Mesenchymal stem cell (in vitro differentiated cells and primary cell): ENCODE results near the gene KIAA0408.
A peak's percentile ranks its signal among the peaks of the same experiment; 100 is the strongest.

Experiments used
- DNase-seq: peaks from one replicate; pipeline ENCODE4 v3.0.0-alpha.2; 2013
- H2AFZ ChIP-seq: one replicate; pipeline ENCODE4 v1.6.1; 2013; ENCODE audit warnings: low read depth, mild to moderate bottlenecking, control low read depth, inconsistent platforms, low read length, moderate library complexity
- H2AK5ac ChIP-seq: 2 replicates; pipeline ENCODE4 v1.6.1; 2013; ENCODE audit warnings: low read length, moderate library complexity, mild to moderate bottlenecking, inconsistent platforms; ENCODE audit not compliant: severe bottlenecking
- H2BK120ac ChIP-seq: one replicate; pipeline ENCODE4 v1.6.1; 2013; ENCODE audit warnings: low read depth, mild to moderate bottlenecking, inconsistent platforms, low read length, moderate library complexity
- H2BK12ac ChIP-seq, 2 experiments: one replicate each; pipeline ENCODE4 v1.6.1; 2013; ENCODE audit warnings: inconsistent platforms in 2 of 2, low read length in 2 of 2, mild to moderate bottlenecking in 2 of 2, moderate library complexity in 2 of 2, control low read depth in 1 of 2
- H2BK15ac ChIP-seq: one replicate; pipeline ENCODE4 v1.6.1; 2013; ENCODE audit warnings: mild to moderate bottlenecking, low read depth, inconsistent platforms; ENCODE audit not compliant: poor library complexity, severe bottlenecking
- H2BK5ac ChIP-seq: 2 replicates; pipeline ENCODE4 v1.6.1; 2013; ENCODE audit warnings: low read depth, mild to moderate bottlenecking, low read length, control low read depth, inconsistent platforms; ENCODE audit not compliant: poor library complexity, severe bottlenecking
- H3K14ac ChIP-seq, 2 experiments: one replicate each; pipeline ENCODE4 v1.6.1; 2013; ENCODE audit warnings: inconsistent platforms in 2 of 2, low read length in 2 of 2, control low read depth in 1 of 2, mild to moderate bottlenecking in 1 of 2, moderate library complexity in 1 of 2
- H3K18ac ChIP-seq, 2 experiments: one replicate each; pipeline ENCODE4 v1.6.1; 2013; ENCODE audit warnings: inconsistent platforms in 2 of 2, low read length in 2 of 2, control low read depth in 1 of 2, low read depth in 1 of 2, mild to moderate bottlenecking in 1 of 2
- H3K23ac ChIP-seq, 2 experiments: one replicate each; pipeline ENCODE4 v1.6.1; 2013; ENCODE audit warnings: inconsistent platforms in 2 of 2, low read length in 2 of 2, mild to moderate bottlenecking in 2 of 2, moderate library complexity in 2 of 2, control low read depth in 1 of 2
- H3K27ac ChIP-seq: 2 replicates; pipeline ENCODE4 v1.5.1; 2013; ENCODE audit warnings: mild to moderate bottlenecking, moderate library complexity, low read length, control low read depth, inconsistent platforms; ENCODE audit not compliant: poor library complexity, severe bottlenecking
- H3K27me3 ChIP-seq, 2 experiments: 2 replicates each; pipeline versions ENCODE4 v1.6.1 to v1.7.0; 2013; ENCODE audit warnings: low read length in 2 of 2, mild to moderate bottlenecking in 2 of 2, moderate library complexity in 2 of 2, control low read depth in 1 of 2, inconsistent platforms in 1 of 2; ENCODE audit not compliant: control insufficient read depth in 1 of 2, insufficient read depth in 1 of 2
- H3K36me3 ChIP-seq, 2 experiments: 2 replicates each; pipeline versions ENCODE4 v1.6.1 to v1.7.0; 2013; ENCODE audit warnings: low read length in 2 of 2, control low read depth in 1 of 2, inconsistent platforms in 1 of 2, low read depth in 1 of 2, mild to moderate bottlenecking in 1 of 2; ENCODE audit not compliant: insufficient read depth in 2 of 2, control insufficient read depth in 1 of 2
- H3K4ac ChIP-seq, 2 experiments: one replicate each; pipeline ENCODE4 v1.6.1; 2013; ENCODE audit warnings: inconsistent platforms in 2 of 2, low read length in 2 of 2, mild to moderate bottlenecking in 2 of 2, moderate library complexity in 2 of 2, control low read depth in 1 of 2, low read depth in 1 of 2
- H3K4me1 ChIP-seq: 2 replicates; pipeline ENCODE4 v1.6.1; 2013; ENCODE audit warnings: low read depth, low read length, control low read depth; ENCODE audit not compliant: control insufficient read depth, insufficient read depth
- H3K4me2 ChIP-seq: 2 replicates; pipeline ENCODE4 v1.6.1; 2013; ENCODE audit warnings: low read length, mild to moderate bottlenecking, inconsistent platforms; ENCODE audit not compliant: poor library complexity, severe bottlenecking
- H3K4me3 ChIP-seq, 2 experiments: 2 replicates each; pipeline versions ENCODE4 v1.5.1 to v1.7.0; 2013; ENCODE audit warnings: low read length in 2 of 2, mild to moderate bottlenecking in 2 of 2, control low read depth in 1 of 2, low read depth in 1 of 2; ENCODE audit not compliant: insufficient read depth in 1 of 2
- H3K79me1 ChIP-seq: replicated peaks from 2 replicates; pipeline ENCODE4 v1.6.1; 2013; ENCODE audit warnings: mild to moderate bottlenecking, control low read depth, low read length, inconsistent platforms; ENCODE audit not compliant: poor library complexity, severe bottlenecking
- H3K9ac ChIP-seq: 2 replicates; pipeline ENCODE4 v1.7.0; 2013; ENCODE audit warnings: mild to moderate bottlenecking, low read length, moderate library complexity
- H3K9me3 ChIP-seq: 2 replicates; pipeline ENCODE4 v1.7.0; 2013; ENCODE audit warnings: mild to moderate bottlenecking, low read length; ENCODE audit not compliant: control insufficient read depth
- H4K8ac ChIP-seq: one replicate; pipeline ENCODE4 v1.6.1; 2013; ENCODE audit warnings: inconsistent platforms, mild to moderate bottlenecking, low read length, moderate library complexity
- H4K91ac ChIP-seq: one replicate; pipeline ENCODE4 v1.6.1; 2013; ENCODE audit warnings: mild to moderate bottlenecking, low read length, inconsistent platforms
- WGBS: methylation state at CpG from one replicate; pipeline ENCODE4 v1.1.7; 2013; ENCODE audit warnings: mixed read lengths; 5-methylcytosine and 5-hydroxymethylcytosine counted together

The KIAA0408 gene

DNA sequence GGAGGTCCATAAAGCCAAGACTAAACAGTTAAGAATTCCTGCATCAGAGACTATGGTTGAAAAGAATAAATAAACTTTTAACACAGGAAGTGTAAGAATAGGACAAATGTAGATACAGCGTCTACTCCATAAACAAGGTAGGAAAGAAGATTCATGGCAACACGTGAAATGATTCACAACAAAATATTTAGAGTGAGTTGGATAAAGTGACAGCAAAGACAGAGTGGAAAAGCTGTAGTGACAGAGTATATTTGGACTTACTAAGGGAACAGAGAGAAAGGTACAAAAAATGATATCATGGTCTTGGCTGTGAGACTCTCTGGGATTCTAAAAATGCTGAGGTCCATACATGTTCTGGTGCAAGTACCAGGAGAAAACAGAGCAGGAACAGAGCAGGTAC lies 21.9 kb upstream of the KIAA0408 start:
- no peak overlapping the region for H3K23ac ChIP-seq
- H3K4me2 ChIP-seq = no peak overlapping the region
- H3K36me3 ChIP-seq = peaks cover 3 to 9% of the 10 kb centered on the region in 2 experiments
- no peak overlapping the region for H4K91ac ChIP-seq
- H3K4ac ChIP-seq = no peak overlapping the region
- no peaks in the 10 kb centered on the region for H3K9me3 ChIP-seq
- peaks cover 2% of the 10 kb centered on the region for H3K4me1 ChIP-seq
- H2BK5ac ChIP-seq = no peak overlapping the region
- peak overlapping the region; percentile 69 for H3K9ac ChIP-seq
- H4K8ac ChIP-seq = no peak overlapping the region
- no peaks in the 10 kb centered on the region for H3K27me3 ChIP-seq
- no peak overlapping the region for H3K4me3 ChIP-seq
- H2BK12ac ChIP-seq = no peak overlapping the region
- no peak overlapping the region for H2BK15ac ChIP-seq
- H3K18ac ChIP-seq = no peak overlapping the region
- H3K14ac ChIP-seq = no peak overlapping the region
- peaks cover 9% of the 10 kb centered on the region for H3K79me1 ChIP-seq
- DNase-seq = peak; percentile 16
- H3K27ac ChIP-seq = peak overlapping the region; percentile 92
- H2AK5ac ChIP-seq = no peak overlapping the region
- no peak overlapping the region for H2AFZ ChIP-seq
- WGBS = 39% methylated on average over 2 of the region's 2 CpGs
- H2BK120ac ChIP-seq = no peak overlapping the region

DNA sequence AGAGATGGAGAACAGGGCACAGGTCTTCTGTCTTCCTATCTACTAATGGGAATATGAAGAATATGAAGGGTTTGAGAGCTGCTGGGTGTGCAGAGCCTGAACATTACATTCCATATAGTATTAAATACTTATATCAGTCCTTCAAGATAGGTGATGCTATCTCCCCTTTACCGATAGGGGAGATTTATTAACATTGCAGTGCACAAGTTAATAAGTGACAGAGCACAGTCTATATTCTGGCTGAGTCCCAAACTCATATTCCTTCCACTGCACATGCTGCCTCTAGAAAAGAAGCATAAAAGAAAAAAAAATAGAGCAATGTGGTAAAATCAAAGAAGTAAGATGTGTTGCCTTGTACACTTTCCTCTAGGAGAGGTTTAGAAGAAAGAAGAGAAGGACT lies 18.5 kb upstream of the KIAA0408 start:
- H2AFZ ChIP-seq = no peak overlapping the region
- no peak overlapping the region for H2AK5ac ChIP-seq
- H2BK12ac ChIP-seq = no peak overlapping the region
- peak overlapping the region; percentile 5 for H2BK5ac ChIP-seq
- no peak overlapping the region for H3K18ac ChIP-seq
- no peak overlapping the region for H4K8ac ChIP-seq
- DNase-seq = no peak
- H3K23ac ChIP-seq = no peak overlapping the region
- 100% methylated on average over 1 of the region's 1 CpG for WGBS
- H3K27ac ChIP-seq = peak overlapping the region; percentile 80
- H2BK120ac ChIP-seq = no peak overlapping the region
- no peaks in the 10 kb centered on the region for H3K27me3 ChIP-seq
- no peak overlapping the region for H2BK15ac ChIP-seq
- H3K4ac ChIP-seq = no peak overlapping the region
- no peak overlapping the region for H3K9ac ChIP-seq
- no peak overlapping the region for H4K91ac ChIP-seq
- peaks cover 30% of the 10 kb centered on the region for H3K79me1 ChIP-seq
- H3K4me3 ChIP-seq = no peak overlapping the region
- H3K14ac ChIP-seq = no peak overlapping the region
- peaks cover 17 to 23% of the 10 kb centered on the region in 2 experiments for H3K36me3 ChIP-seq
- H3K9me3 ChIP-seq = no peaks in the 10 kb centered on the region
- no peak overlapping the region for H3K4me2 ChIP-seq
- peaks cover 5% of the 10 kb centered on the region for H3K4me1 ChIP-seq

DNA sequence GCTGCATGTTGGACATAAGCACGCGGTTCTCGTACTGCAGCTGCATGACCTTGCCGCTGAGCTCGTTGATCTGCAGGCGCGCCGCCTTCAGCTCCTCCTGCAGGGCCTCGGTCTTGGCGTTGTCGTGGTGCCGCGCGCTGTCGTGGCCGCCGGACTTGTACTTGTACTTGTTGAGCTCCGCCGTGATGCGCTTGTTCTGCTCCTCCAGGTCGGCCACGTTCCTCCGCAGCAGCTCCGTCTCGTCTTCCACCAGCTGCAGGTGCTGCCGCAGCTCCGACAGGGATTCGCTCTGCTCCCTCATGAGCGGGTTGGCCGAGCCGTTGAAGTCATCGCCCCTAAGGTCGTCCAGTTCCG lies 16.6 kb upstream of the KIAA0408 start:
- H3K27me3 ChIP-seq = no peaks in the 10 kb centered on the region
- no peak overlapping the region for H2BK12ac ChIP-seq
- H3K23ac ChIP-seq = no peak overlapping the region
- H2AFZ ChIP-seq = no peak overlapping the region
- H3K4me3 ChIP-seq = no peak overlapping the region
- no peak overlapping the region for H4K8ac ChIP-seq
- H4K91ac ChIP-seq = no peak overlapping the region
- H3K18ac ChIP-seq = no peak overlapping the region
- peaks cover 5% of the 10 kb centered on the region for H3K4me1 ChIP-seq
- H3K9me3 ChIP-seq = no peaks in the 10 kb centered on the region
- H2BK120ac ChIP-seq = no peak overlapping the region
- WGBS = 95% methylated on average over 34 of the region's 34 CpGs
- H3K4me2 ChIP-seq = no peak overlapping the region
- peaks cover 30% of the 10 kb centered on the region for H3K79me1 ChIP-seq
- no peak overlapping the region for H2BK5ac ChIP-seq
- no peak overlapping the region for H3K14ac ChIP-seq
- no peak overlapping the region for H3K9ac ChIP-seq
- H3K36me3 ChIP-seq = peaks cover 17 to 23% of the 10 kb centered on the region in 2 experiments
- peak overlapping the region; percentile 11 for H2AK5ac ChIP-seq
- H3K4ac ChIP-seq = no peak overlapping the region
- H3K27ac ChIP-seq = no peak overlapping the region
- H2BK15ac ChIP-seq = no peak overlapping the region
- no peak for DNase-seq

DNA sequence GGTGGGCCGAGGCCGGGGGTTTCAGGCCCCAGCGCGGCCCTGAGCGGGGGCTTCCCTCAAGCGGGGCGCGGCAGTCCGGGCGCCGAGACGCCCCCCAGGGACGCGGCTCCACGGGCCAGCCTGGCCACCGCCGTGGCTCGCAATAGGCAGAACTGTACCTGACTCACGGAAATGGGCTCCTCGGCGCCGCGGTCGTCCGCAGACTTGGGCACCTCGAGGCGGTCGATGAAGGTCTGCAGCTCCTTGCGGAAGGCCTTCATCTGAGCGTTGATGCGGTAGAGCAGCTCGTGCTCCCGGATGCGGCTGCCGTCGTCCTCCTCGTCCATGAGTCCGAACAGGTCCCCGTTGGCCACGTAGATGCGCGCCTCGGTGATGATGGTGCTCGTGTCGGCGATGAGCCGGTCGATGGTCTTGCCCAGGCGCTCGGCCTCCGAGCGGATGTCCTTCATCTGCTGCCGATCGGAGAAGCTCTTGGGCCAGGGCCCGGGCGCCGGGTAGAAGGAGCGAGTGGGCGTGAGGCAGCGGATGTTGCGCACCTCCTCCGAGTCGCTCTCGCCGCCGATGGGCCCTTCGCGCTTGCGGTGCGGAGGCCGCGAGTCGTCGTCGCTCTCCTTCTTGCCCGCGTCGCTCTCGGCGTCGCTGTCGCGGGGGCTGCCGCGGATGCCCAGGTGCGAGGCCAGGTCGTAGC lies 16.1 kb upstream of the KIAA0408 start:
- H3K36me3 ChIP-seq = peaks cover 17 to 23% of the 10 kb centered on the region in 2 experiments
- WGBS = 97% methylated on average over 87 of the region's 87 CpGs
- no peak overlapping the region for H3K18ac ChIP-seq
- H3K9ac ChIP-seq = no peak overlapping the region
- no peak overlapping the region for H4K8ac ChIP-seq
- no peak overlapping the region for H3K14ac ChIP-seq
- no peak overlapping the region for H3K4ac ChIP-seq
- no peak overlapping the region for H2BK12ac ChIP-seq
- H2BK5ac ChIP-seq = no peak overlapping the region
- H2AFZ ChIP-seq = no peak overlapping the region
- H3K23ac ChIP-seq = no peak overlapping the region
- no peak overlapping the region for H3K4me2 ChIP-seq
- no peaks in the 10 kb centered on the region for H3K27me3 ChIP-seq
- H2AK5ac ChIP-seq = no peak overlapping the region
- H3K79me1 ChIP-seq = peaks cover 35% of the 10 kb centered on the region
- no peak overlapping the region for H4K91ac ChIP-seq
- no peak overlapping the region for H2BK120ac ChIP-seq
- no peak overlapping the region for H3K4me3 ChIP-seq
- H2BK15ac ChIP-seq = no peak overlapping the region
- H3K4me1 ChIP-seq = peaks cover 5% of the 10 kb centered on the region
- DNase-seq = no peak
- no peak overlapping the region for H3K27ac ChIP-seq
- H3K9me3 ChIP-seq = no peaks in the 10 kb centered on the region
